ENCODE measurements around the gene NR2C2.

NR2C2 gene

DNA sequence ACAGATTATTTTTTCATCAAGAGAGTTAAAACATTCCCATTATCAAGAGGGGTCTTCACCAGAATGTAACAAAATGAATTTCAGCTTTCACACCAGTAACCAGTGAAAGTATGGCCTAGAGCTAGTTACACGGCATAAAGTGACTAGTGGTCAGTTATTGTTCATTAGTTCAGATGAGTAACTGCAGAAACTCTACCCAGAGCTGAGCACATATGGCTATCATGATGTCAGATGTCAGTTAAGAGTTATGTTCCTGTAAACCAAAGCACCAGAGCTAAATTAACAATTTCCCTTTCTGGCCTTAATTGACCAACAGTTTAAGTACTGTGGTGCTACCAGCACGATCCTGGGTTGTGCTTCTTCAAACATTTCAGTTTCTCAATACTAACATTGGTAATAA, 124.3 kb downstream of the NR2C2 start:
- Histone ChIP-seq H3K4me3 (ENCODE audit: low read length) (no peak overlapping the region), H3K27me3 (ENCODE audit: insufficient read depth, low read length) (no peaks in the 10 kb centered on the region), H3K36me3 (ENCODE audit: insufficient read depth, low read length) (peaks cover 56% of the 10 kb centered on the region), H3K9me3 (ENCODE audit: low read length) (no peaks in the 10 kb centered on the region), H3K4me1 (ENCODE audit: insufficient read depth, low read length) (no peaks in the 10 kb centered on the region), H2AFZ (ENCODE audit: low read depth, low read length) (no peak overlapping the region)

DNA sequence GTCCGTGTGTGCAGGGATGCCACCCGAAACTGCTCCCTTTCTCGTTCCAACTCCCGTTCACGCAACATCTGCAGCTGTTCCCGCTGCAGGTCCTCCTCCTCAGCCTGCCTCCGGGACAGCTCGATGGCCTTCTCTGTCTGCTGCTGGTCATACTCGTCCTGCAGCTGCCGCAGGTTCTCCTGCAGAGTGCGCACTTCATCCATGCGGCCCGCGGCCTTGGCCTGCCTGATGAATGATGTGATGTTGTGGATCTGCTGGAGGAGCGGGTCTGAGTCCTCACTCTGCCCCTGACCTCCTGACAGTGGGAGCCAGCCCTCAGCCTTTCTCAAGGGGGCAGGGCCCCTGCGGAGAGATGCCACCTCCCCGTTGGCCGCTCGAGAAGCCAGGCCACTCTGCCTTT, 127.1 kb downstream of the NR2C2 start:
- H3K4me1 ChIP-seq (ENCODE audit: insufficient read depth, low read length), result no peaks in the 10 kb centered on the region
- no peaks in the 10 kb centered on the region for H3K9me3 ChIP-seq (ENCODE audit: low read length)
- no peak overlapping the region for H2AFZ ChIP-seq (ENCODE audit: low read depth, low read length)
- H3K36me3 ChIP-seq (ENCODE audit: insufficient read depth, low read length), result peaks cover 81% of the 10 kb centered on the region
- H3K27me3 ChIP-seq (ENCODE audit: insufficient read depth, low read length), result no peaks in the 10 kb centered on the region
- H3K4me3 ChIP-seq (ENCODE audit: low read length), result no peak overlapping the region

DNA sequence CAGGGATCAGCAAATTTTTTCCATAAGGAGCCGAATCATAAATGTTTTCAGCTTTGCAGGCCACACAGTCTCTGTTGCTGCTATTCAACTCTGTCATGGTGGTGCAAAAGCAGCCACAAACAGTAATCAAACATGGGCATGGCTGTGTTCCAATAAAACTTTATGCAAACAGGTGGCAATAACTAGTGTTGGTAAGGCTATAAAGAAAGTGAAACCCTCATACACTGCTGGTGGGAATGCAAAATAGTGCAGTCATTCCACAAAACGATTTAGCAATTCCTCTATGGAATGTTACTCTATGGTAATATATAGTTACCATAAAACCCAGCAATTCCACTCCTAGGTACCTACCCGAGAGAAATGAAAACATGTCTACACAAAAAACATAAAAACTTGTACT, 131.7 kb downstream of the NR2C2 start:
- Histone ChIP-seq H2AFZ (ENCODE audit: low read depth, low read length) (no peak overlapping the region), H3K4me1 (ENCODE audit: insufficient read depth, low read length) (no peaks in the 10 kb centered on the region), H3K36me3 (ENCODE audit: insufficient read depth, low read length) (peaks cover 91% of the 10 kb centered on the region), H3K4me3 (ENCODE audit: low read length) (no peak overlapping the region), H3K9me3 (ENCODE audit: low read length) (no peaks in the 10 kb centered on the region), H3K27me3 (ENCODE audit: insufficient read depth, low read length) (no peaks in the 10 kb centered on the region)

DNA sequence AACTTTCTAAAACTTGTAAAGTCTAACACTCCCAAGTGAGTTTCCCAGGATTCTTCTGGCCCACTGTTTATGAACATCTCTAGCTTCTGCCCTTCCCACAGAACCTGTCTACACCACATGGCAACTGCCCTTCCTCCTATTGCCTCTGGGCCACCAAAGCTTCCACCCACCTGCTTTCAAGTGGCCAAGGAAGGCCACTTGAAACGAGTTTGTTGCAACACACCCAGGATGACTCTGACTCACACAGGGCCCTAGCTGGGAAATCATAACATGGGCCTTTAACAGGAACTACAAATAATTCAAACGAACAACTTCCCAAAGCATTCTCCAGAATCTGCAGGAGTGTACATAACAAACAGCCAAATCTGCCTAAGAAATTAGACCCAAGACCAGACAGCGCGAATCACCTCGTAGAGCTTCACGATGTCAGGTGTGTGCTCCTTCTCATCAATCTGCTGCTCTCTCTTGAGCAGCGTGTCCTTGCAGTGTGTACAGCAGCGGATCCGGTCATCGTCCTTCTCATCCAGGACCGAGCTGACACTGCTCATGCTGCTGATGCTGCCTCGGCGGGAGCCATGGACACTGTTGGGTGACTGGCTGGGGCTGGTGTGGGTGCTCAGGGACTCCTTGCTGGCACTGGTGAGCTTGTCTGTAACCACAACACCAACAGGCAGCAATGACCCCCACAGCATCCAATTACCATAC, 134.7 kb downstream of the NR2C2 start:
- H3K4me1 ChIP-seq (ENCODE audit: insufficient read depth, low read length), result no peaks in the 10 kb centered on the region
- H3K27me3 ChIP-seq (ENCODE audit: insufficient read depth, low read length), result no peaks in the 10 kb centered on the region
- no peak overlapping the region for H2AFZ ChIP-seq (ENCODE audit: low read depth, low read length)
- no peak overlapping the region for H3K4me3 ChIP-seq (ENCODE audit: low read length)
- peaks cover 87% of the 10 kb centered on the region for H3K36me3 ChIP-seq (ENCODE audit: insufficient read depth, low read length)
- no peaks in the 10 kb centered on the region for H3K9me3 ChIP-seq (ENCODE audit: low read length)

DNA sequence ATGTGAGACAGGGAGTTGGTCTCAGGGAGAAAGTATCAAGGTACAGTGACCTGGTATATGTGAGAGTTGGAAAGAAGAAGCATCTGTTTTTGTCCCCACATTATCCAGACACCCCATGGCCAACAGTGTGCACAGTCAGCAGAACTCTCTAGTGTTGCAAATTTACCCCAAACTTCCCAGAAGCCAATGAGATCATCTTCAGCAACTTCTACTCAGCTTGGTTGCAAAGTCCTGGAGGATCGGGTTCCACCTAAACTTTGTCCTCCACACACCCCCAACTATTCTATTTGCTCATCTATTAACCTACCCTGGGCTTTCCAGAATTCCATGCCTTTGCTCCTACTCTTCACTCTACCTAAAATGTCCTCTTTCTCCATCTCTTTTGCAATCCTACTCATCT, 135.9 kb downstream of the NR2C2 start:
- Histone ChIP-seq H3K36me3 (ENCODE audit: insufficient read depth, low read length) (peaks cover 81% of the 10 kb centered on the region), H3K27me3 (ENCODE audit: insufficient read depth, low read length) (no peaks in the 10 kb centered on the region), H3K4me1 (ENCODE audit: insufficient read depth, low read length) (no peaks in the 10 kb centered on the region), H2AFZ (ENCODE audit: low read depth, low read length) (no peak overlapping the region), H3K4me3 (ENCODE audit: low read length) (no peak overlapping the region), H3K9me3 (ENCODE audit: low read length) (no peaks in the 10 kb centered on the region)

DNA sequence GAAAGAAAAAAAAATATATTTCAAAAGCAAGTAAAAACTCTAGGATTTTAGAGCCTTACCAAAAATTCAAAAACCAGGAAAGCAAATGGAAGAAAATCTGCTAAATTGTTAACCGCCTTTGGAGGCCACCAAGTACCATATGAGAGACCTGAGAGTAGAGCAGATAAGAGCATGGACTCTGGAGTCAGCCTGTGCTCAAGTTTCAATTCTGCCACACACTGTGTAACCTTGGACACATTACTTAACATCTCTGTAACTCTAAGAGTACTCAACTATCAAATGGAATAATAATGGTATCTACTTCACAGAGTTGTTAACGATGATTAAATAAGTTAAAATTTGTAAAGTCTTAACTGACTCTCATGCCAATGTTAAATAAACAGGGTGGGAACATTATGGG, 138.9 kb downstream of the NR2C2 start:
- H2AFZ ChIP-seq (ENCODE audit: low read depth, low read length), result no peak overlapping the region
- no peak overlapping the region for H3K4me3 ChIP-seq (ENCODE audit: low read length)
- H3K36me3 ChIP-seq (ENCODE audit: insufficient read depth, low read length), result peaks cover 80% of the 10 kb centered on the region
- no peaks in the 10 kb centered on the region for H3K9me3 ChIP-seq (ENCODE audit: low read length)
- no peaks in the 10 kb centered on the region for H3K4me1 ChIP-seq (ENCODE audit: insufficient read depth, low read length)
- no peaks in the 10 kb centered on the region for H3K27me3 ChIP-seq (ENCODE audit: insufficient read depth, low read length)

DNA sequence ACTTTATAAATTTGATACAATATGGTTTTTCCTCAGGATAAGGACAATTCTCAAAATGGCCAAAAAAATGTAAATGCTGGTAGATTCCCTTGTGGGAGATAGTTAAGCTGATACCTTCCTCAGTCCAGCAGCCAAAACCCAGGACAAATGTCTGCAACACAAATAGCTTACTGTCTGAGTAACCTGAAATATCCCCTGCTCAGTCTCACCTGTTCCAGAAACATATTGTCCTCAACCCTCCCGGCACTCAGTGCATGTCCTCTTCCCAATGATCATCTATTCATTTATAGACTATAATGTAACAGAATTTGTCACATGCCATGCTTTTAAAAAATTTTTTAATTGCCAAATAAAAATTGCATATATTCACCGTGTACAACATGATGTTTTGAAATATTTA, 139.3 kb downstream of the NR2C2 start:
- peaks cover 80% of the 10 kb centered on the region for H3K36me3 ChIP-seq (ENCODE audit: insufficient read depth, low read length)
- H3K4me1 ChIP-seq (ENCODE audit: insufficient read depth, low read length), result no peaks in the 10 kb centered on the region
- H3K9me3 ChIP-seq (ENCODE audit: low read length), result no peaks in the 10 kb centered on the region
- H3K4me3 ChIP-seq (ENCODE audit: low read length), result no peak overlapping the region
- no peaks in the 10 kb centered on the region for H3K27me3 ChIP-seq (ENCODE audit: insufficient read depth, low read length)
- H2AFZ ChIP-seq (ENCODE audit: low read depth, low read length), result no peak overlapping the region

DNA sequence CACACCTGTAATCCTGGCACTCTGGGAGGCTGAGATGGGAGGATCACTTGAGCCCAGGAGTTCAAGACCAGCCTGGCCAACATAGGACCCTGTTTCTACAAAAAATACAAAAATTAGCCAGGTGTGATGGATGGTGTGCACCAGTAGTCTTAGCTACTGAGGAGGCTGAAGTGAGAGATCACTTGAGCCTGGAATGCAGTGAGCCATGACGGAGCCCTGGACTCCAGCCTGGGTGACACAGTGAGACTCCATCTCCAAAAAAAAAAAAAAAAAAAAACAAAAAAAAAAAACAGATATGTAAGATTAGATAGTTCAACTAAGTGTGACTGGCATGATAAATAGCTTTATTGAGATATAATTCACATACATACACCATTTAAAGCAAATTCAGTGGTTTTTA, 141.8 kb downstream of the NR2C2 start:
- Histone ChIP-seq H3K36me3 (ENCODE audit: insufficient read depth, low read length) (peaks cover 66% of the 10 kb centered on the region), H3K4me3 (ENCODE audit: low read length) (no peak overlapping the region), H2AFZ (ENCODE audit: low read depth, low read length) (no peak overlapping the region), H3K27me3 (ENCODE audit: insufficient read depth, low read length) (no peaks in the 10 kb centered on the region), H3K4me1 (ENCODE audit: insufficient read depth, low read length) (no peaks in the 10 kb centered on the region), H3K9me3 (ENCODE audit: low read length) (no peaks in the 10 kb centered on the region)

DNA sequence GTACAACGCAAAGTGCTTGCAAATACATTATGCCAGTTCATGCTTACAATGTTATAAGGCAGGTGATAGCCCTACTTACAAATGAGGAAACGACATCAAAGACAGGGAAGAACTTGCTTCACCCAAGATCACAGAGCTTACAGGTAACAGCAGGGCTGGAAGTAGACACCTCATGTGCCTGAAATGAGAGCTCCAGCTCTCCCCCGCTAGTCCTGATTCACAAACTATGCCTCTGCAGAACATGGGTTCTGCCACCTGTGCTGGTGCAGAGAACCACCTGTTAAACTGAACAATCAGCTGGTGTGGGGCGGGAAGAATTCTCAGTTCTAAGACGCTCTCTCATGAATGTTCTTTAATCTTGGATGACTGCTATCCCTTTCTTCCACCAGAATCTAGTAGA, 144.2 kb downstream of the NR2C2 start:
- no peaks in the 10 kb centered on the region for H3K9me3 ChIP-seq (ENCODE audit: low read length)
- no peak overlapping the region for H2AFZ ChIP-seq (ENCODE audit: low read depth, low read length)
- H3K27me3 ChIP-seq (ENCODE audit: insufficient read depth, low read length), result no peaks in the 10 kb centered on the region
- H3K4me3 ChIP-seq (ENCODE audit: low read length), result no peak overlapping the region
- no peaks in the 10 kb centered on the region for H3K4me1 ChIP-seq (ENCODE audit: insufficient read depth, low read length)
- H3K36me3 ChIP-seq (ENCODE audit: insufficient read depth, low read length), result peaks cover 67% of the 10 kb centered on the region

DNA sequence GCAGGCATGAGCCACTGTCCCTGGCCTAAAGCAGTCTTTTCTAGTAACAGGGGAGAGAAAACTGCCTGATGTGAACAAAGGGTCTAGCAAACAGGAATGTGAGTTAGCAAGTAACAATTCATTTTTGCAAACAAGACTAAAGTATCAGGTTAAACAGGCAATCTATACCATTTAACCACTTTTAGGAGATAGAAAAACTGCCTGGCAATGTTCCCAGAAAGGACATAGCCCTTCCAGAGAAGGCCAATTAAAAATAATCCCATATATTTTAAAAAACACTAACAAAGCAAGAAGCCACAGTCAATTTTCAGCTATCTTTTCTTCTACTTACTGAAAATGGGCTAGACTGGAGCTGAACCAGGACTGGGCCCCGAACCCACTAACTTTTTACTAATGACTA, 145.3 kb downstream of the NR2C2 start:
- H3K9me3 ChIP-seq (ENCODE audit: low read length), result no peaks in the 10 kb centered on the region
- no peak overlapping the region for H3K4me3 ChIP-seq (ENCODE audit: low read length)
- H2AFZ ChIP-seq (ENCODE audit: low read depth, low read length), result no peak overlapping the region
- H3K4me1 ChIP-seq (ENCODE audit: insufficient read depth, low read length), result peaks cover 3% of the 10 kb centered on the region
- no peaks in the 10 kb centered on the region for H3K27me3 ChIP-seq (ENCODE audit: insufficient read depth, low read length)
- peaks cover 61% of the 10 kb centered on the region for H3K36me3 ChIP-seq (ENCODE audit: insufficient read depth, low read length)

DNA sequence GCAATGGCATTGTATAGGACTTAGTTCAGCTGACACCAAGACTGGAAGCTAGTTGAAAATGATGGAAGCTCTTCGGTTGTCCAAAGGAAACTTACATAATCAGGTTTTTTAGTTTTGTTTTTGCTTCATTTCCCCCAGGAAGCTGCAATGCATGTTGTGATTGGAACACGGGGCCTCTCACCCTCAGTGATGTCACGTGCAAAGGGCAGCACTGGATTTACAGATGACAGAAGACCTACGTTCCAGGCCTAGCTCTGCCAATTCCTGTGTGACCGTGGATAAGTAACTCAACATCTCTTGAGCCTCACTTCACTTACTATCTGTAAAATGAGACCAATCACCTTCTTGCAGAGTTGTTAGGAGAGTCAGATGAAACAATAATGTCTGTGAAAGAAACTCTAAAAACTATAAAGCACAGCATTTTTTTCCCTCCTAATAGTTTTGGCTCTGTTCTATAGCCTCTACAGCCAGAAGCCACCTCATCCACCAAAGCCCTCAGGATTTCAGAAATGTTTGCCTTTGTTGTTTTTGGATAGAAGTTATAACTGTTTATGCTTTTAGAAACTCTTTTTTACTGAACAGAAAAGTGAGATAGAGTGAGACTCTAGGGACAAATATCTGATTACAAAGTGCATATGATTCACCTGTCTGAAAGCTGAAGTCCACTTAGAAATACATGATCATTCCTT, 146.9 kb downstream of the NR2C2 start:
- H3K36me3 ChIP-seq (ENCODE audit: insufficient read depth, low read length), result peaks cover 49% of the 10 kb centered on the region
- no peaks in the 10 kb centered on the region for H3K27me3 ChIP-seq (ENCODE audit: insufficient read depth, low read length)
- H3K4me3 ChIP-seq (ENCODE audit: low read length), result no peak overlapping the region

DNA sequence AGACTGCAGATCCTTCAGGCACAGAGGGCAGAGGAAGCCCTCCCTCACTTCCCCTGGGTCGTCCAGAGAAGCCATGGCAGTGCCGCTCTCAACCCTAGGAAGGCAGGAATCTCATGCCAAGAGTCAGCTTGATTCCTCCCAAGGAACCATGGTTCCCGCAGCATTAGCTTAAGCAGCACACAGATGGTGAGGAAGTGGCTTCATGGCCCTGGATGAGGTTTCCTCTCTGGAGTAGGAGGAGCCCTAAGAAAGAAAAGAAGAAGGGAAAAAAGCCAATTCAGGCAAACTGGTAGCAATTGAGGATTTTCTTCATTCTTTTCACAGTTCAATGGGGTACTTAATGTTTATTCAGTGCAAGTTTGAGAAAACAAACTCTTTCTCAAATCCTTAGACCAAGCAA, 148.7 kb downstream of the NR2C2 start:
- H3K27me3 ChIP-seq (ENCODE audit: insufficient read depth, low read length), result no peaks in the 10 kb centered on the region
- H2AFZ ChIP-seq (ENCODE audit: low read depth, low read length), result no peak overlapping the region
- no peak overlapping the region for H3K4me3 ChIP-seq (ENCODE audit: low read length)
- H3K4me1 ChIP-seq (ENCODE audit: insufficient read depth, low read length), result peaks cover 14% of the 10 kb centered on the region
- H3K36me3 ChIP-seq (ENCODE audit: insufficient read depth, low read length), result peaks cover 38% of the 10 kb centered on the region
- H3K9me3 ChIP-seq (ENCODE audit: low read length), result no peaks in the 10 kb centered on the region

More for the DNA sequence above, 146.9 kb downstream of the NR2C2 start:
- peaks cover 8% of the 10 kb centered on the region for H3K4me1 ChIP-seq (ENCODE audit: insufficient read depth, low read length)
- H3K9me3 ChIP-seq (ENCODE audit: low read length), result no peaks in the 10 kb centered on the region
- no peak overlapping the region for H2AFZ ChIP-seq (ENCODE audit: low read depth, low read length)

DNA sequence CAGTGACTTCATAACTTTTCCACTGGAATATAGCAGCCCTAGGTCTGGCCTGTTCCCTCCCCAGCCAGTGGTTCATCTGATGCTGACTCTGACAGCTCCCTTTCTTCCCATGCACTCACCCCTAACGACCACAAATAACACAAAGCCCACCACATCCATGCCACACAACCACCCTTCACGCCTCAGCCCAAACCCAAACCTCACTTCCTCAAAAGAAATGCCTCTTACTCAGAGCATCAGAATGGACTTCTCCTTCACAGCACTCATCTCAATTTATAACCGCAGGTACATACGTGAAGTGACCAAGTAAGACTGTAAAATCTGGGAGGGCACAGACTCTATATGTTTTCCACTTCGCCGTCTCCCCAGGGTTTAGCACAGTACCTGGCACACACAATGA, 150.5 kb downstream of the NR2C2 start:
- Histone ChIP-seq H2AFZ (ENCODE audit: low read depth, low read length) (no peak overlapping the region), H3K36me3 (ENCODE audit: insufficient read depth, low read length) (peaks cover 31% of the 10 kb centered on the region), H3K4me1 (ENCODE audit: insufficient read depth, low read length) (peaks cover 14% of the 10 kb centered on the region), H3K4me3 (ENCODE audit: low read length) (peak overlapping the region; percentile 73), H3K27me3 (ENCODE audit: insufficient read depth, low read length) (no peaks in the 10 kb centered on the region), H3K9me3 (ENCODE audit: low read length) (no peaks in the 10 kb centered on the region)

All from neuron (in vitro differentiated cells).